H9 (cell line): ENCODE data around the gene CYTH4. TPM values are rescaled to one million over a fixed set of nuclear protein-coding genes. Genes with fewer than 3 reads are reported as not detected.

ENCODE experiments used
- DNase-seq: peaks from one replicate; pipeline ENCODE4 v3.0.0-alpha.2; 2017
- H2AFZ ChIP-seq: one replicate; pipeline ENCODE4 v1.6.1; 2013; ENCODE audit warnings: mild to moderate bottlenecking, low read length, control low read depth, moderate library complexity
- H2AK5ac ChIP-seq: 2 replicates; pipeline ENCODE4 v1.6.1; 2013; ENCODE audit warnings: low read length, control low read depth, mixed read lengths; ENCODE audit not compliant: insufficient read length
- H2BK120ac ChIP-seq: one replicate; pipeline ENCODE4 v1.6.1; 2013; ENCODE audit warnings: low read depth, mild to moderate bottlenecking, low read length, control low read depth, inconsistent platforms; ENCODE audit not compliant: poor library complexity, severe bottlenecking
- H2BK12ac ChIP-seq: 2 replicates; pipeline ENCODE4 v1.6.1; 2013; ENCODE audit warnings: low read length, control low read depth, mixed read lengths, low read depth; ENCODE audit not compliant: insufficient read length
- H2BK15ac ChIP-seq: 2 replicates; pipeline ENCODE4 v1.6.1; 2013; ENCODE audit warnings: low read depth, low read length, control low read depth
- H2BK20ac ChIP-seq: one replicate; pipeline ENCODE4 v1.6.1; 2013; ENCODE audit warnings: low read depth, mild to moderate bottlenecking, low read length, control low read depth, inconsistent platforms; ENCODE audit not compliant: poor library complexity, severe bottlenecking
- H2BK5ac ChIP-seq: 2 replicates; pipeline ENCODE4 v1.6.1; 2013; ENCODE audit warnings: low read length, control low read depth, mixed read lengths; ENCODE audit not compliant: insufficient read length
- H3K14ac ChIP-seq: 2 replicates; pipeline ENCODE4 v1.6.1; 2013; ENCODE audit warnings: low read length, control low read depth; ENCODE audit not compliant: insufficient read depth
- H3K18ac ChIP-seq: 2 replicates; pipeline ENCODE4 v1.6.1; 2013; ENCODE audit warnings: low read depth, mild to moderate bottlenecking, mixed read lengths, low read length, control low read depth; ENCODE audit not compliant: insufficient read length
- H3K23ac ChIP-seq: 2 replicates; pipeline ENCODE4 v1.6.1; 2013; ENCODE audit warnings: low read length, control low read depth, mixed read lengths, low read depth; ENCODE audit not compliant: insufficient read length
- H3K23me2 ChIP-seq: 2 replicates; pipeline ENCODE4 v1.6.1; 2013; ENCODE audit warnings: low read depth, mild to moderate bottlenecking, mixed read lengths, low read length, control low read depth; ENCODE audit not compliant: insufficient read length, poor library complexity, severe bottlenecking
- H3K27ac ChIP-seq: 2 replicates; pipeline ENCODE4 v1.5.1; 2013; ENCODE audit warnings: low read length, control low read depth, mixed read lengths, low read depth; ENCODE audit not compliant: insufficient read length
- H3K27me3 ChIP-seq: 2 replicates; pipeline ENCODE4 v1.6.1; 2013; ENCODE audit warnings: low read length, control low read depth, inconsistent platforms; ENCODE audit not compliant: insufficient read depth
- H3K4ac ChIP-seq: 2 replicates; pipeline ENCODE4 v1.6.1; 2013; ENCODE audit warnings: low read depth, mild to moderate bottlenecking, control low read depth, inconsistent platforms, low read length, moderate library complexity
- H3K4me1 ChIP-seq: 2 replicates; pipeline ENCODE4 v1.6.1; 2013; ENCODE audit warnings: low read length, control low read depth, inconsistent platforms; ENCODE audit not compliant: insufficient read depth
- H3K4me2 ChIP-seq: 2 replicates; pipeline ENCODE4 v1.6.1; 2013; ENCODE audit warnings: low read length, control low read depth, mixed read lengths; ENCODE audit not compliant: insufficient read length, insufficient read depth
- H3K56ac ChIP-seq: 2 replicates; pipeline ENCODE4 v1.6.1; 2013; ENCODE audit warnings: low read depth, mild to moderate bottlenecking, mixed read lengths, low read length, control low read depth; ENCODE audit not compliant: insufficient read length
- H3K79me1 ChIP-seq: 2 replicates; pipeline ENCODE4 v1.6.1; 2013; ENCODE audit warnings: low read depth, mild to moderate bottlenecking, moderate library complexity, low read length, control low read depth, inconsistent platforms; ENCODE audit not compliant: insufficient read depth, poor library complexity, severe bottlenecking
- H3K79me2 ChIP-seq: 2 replicates; pipeline ENCODE4 v1.6.1; 2013; ENCODE audit warnings: low read length, control low read depth, inconsistent platforms; ENCODE audit not compliant: insufficient read depth
- H3K9ac ChIP-seq: 2 replicates; pipeline ENCODE4 v1.6.1; 2013; ENCODE audit warnings: low read length, control low read depth, mixed read lengths; ENCODE audit not compliant: insufficient read length; ENCODE audit errors: extremely low read depth
- H3K9me3 ChIP-seq: one replicate; pipeline ENCODE4 v1.6.1; 2013; ENCODE audit warnings: low read depth, low read length, inconsistent platforms; ENCODE audit not compliant: control insufficient read depth
- H3T11ph ChIP-seq: one replicate; pipeline ENCODE4 v1.6.1; 2013; ENCODE audit warnings: mild to moderate bottlenecking, low read length, control low read depth, inconsistent platforms
- H4K20me1 ChIP-seq: one replicate; pipeline ENCODE4 v1.6.1; 2013; ENCODE audit not compliant: control insufficient read depth, insufficient read length, insufficient read depth
- H4K5ac ChIP-seq: 2 replicates; pipeline ENCODE4 v1.6.1; 2013; ENCODE audit warnings: low read depth, mild to moderate bottlenecking, mixed read lengths, low read length, control low read depth; ENCODE audit not compliant: insufficient read length
- H4K8ac ChIP-seq: replicated peaks from 2 replicates; pipeline ENCODE4 v1.6.1; 2013; ENCODE audit warnings: low read length, control low read depth, mixed read lengths, low read depth; ENCODE audit not compliant: insufficient read length
- H4K91ac ChIP-seq: 2 replicates; pipeline ENCODE4 v1.6.1; 2013; ENCODE audit warnings: low read depth, mild to moderate bottlenecking, moderate library complexity, mixed read lengths, low read length, control low read depth; ENCODE audit not compliant: insufficient read length
- H3K27ac Mint-ChIP-seq, 3 experiments: 2 replicates in 2 of 3; 3 replicates in 1 of 3; pipeline ENCODE4 v1.8.0; 2020 to 2021; ENCODE audit warnings: mixed read lengths in 3 of 3, mild to moderate bottlenecking in 1 of 3, moderate library complexity in 1 of 3
- H3K27me3 Mint-ChIP-seq: 2 replicates; pipeline ENCODE4 v1.8.0; 2021; ENCODE audit warnings: low read depth, mild to moderate bottlenecking, moderate library complexity, mixed read lengths
- H3K36me3 Mint-ChIP-seq, 3 experiments: 2 replicates in 2 of 3; 3 replicates in 1 of 3; pipeline ENCODE4 v1.8.0; 2020 to 2021; ENCODE audit warnings: low read depth in 3 of 3, mixed read lengths in 3 of 3; ENCODE audit not compliant: insufficient read depth in 1 of 3
- H3K4me1 Mint-ChIP-seq, 2 experiments: 2 replicates each; pipeline ENCODE4 v1.8.0; 2020; ENCODE audit warnings: mixed read lengths in 2 of 2
- H3K4me3 Mint-ChIP-seq, 2 experiments: 2 replicates in 1 of 2; 3 replicates in 1 of 2; pipeline ENCODE4 v1.8.0; 2020 to 2021; ENCODE audit warnings: mild to moderate bottlenecking in 2 of 2, mixed read lengths in 2 of 2, moderate library complexity in 1 of 2
- H3K9me3 Mint-ChIP-seq, 2 experiments: 2 replicates in 1 of 2; 3 replicates in 1 of 2; pipeline ENCODE4 v1.8.0; 2020; ENCODE audit warnings: mild to moderate bottlenecking in 2 of 2, mixed read lengths in 2 of 2, moderate library complexity in 1 of 2
- CTCF ChIP-seq: fragments of 200-600 bp; sonication (generic); conservative IDR thresholded peaks from 3 replicates; pipeline ENCODE4 v1.8.0; 2021; ENCODE audit warnings: antibody characterized with exemption, mild to moderate bottlenecking
- WGBS: extraction: QIAGEN DNeasy Blood & Tissue Kit; methylation state at CpG from one replicate; pipeline ENCODE4 v1.1.7; 2013; ENCODE audit warnings: missing lambda C conversion rate, low lambda C conversion rate, mixed read lengths; ENCODE audit not compliant: insufficient read length; ENCODE audit errors: extremely low coverage; 5-methylcytosine and 5-hydroxymethylcytosine counted together
- total RNA-seq: library from RNA; stranded (reverse); gene quantifications from 2 replicates; pipeline ENCODE4 v1.2.1, GENCODE V29; 2021

Gene CYTH4
- total RNA-seq, 1 experiment from 2014 or later: not detected

- Histone ChIP-seq H3K4me2 (no peak overlapping the region), H3K9me3 (no peaks in the 10 kb centered on the region), H3K27me3 (no peaks in the 10 kb centered on the region), H3K56ac (no peak overlapping the region), H2AFZ (no peak overlapping the region), H4K8ac (no peak overlapping the region), H4K20me1 (peaks cover 2% of the 10 kb centered on the region), H2BK120ac (no peak overlapping the region), H3K23ac (no peak overlapping the region), H3T11ph (no peak overlapping the region), H2BK5ac (no peak overlapping the region), H3K18ac (no peak overlapping the region), H2BK15ac (no peak overlapping the region), H3K4ac (no peak overlapping the region), H2BK12ac (no peak overlapping the region), H3K4me1 (0 out of 2 replicates have a peak, but pooled peaks cover 5% of the 10 kb centered on the region), H2BK20ac (no peak overlapping the region), H4K91ac (no peak overlapping the region), H3K23me2 (no peaks in the 10 kb centered on the region), H4K5ac (no peak overlapping the region), H3K9ac (no peak overlapping the region), H2AK5ac (no peak overlapping the region), H3K79me1 (no peaks in the 10 kb centered on the region), H3K27ac (no peak overlapping the region), H3K14ac (no peak overlapping the region), H3K79me2 (no peaks in the 10 kb centered on the region)
- H3K4me1 Mint-ChIP-seq: peaks cover 18 to 40% of the 10 kb centered on the region in 2 experiments
- peaks cover 23% of the 10 kb centered on the region for H3K27me3 Mint-ChIP-seq
- H3K36me3 Mint-ChIP-seq: no peaks in the 10 kb centered on the region
- no peak overlapping the region for H3K4me3 Mint-ChIP-seq
- no CpG with 5 or more reads among the region's 5 CpGs for WGBS
- no peak overlapping the region for H3K27ac Mint-ChIP-seq
- H3K9me3 Mint-ChIP-seq: no peaks in the 10 kb centered on the region
- no peak for DNase-seq
- no peak for TF ChIP-seq CTCF
These were observed 27.5 kb upstream of the CYTH4 start for GRCh38 chr22:37254867-37255233.
